Osteoblast (primary cell): ENCODE measurements around the gene SATB1. TPM values are rescaled to one million over a fixed set of nuclear protein-coding genes. Genes with fewer than 3 reads are reported as not detected.

Source experiments
- DNase-seq: peaks from one replicate; pipeline ENCODE4 v3.0.0; 2011; ENCODE audit warnings: low spot score, mixed read lengths; ENCODE audit not compliant: insufficient read length; ENCODE audit errors: missing footprints
- H2AFZ ChIP-seq: 2 replicates; pipeline ENCODE4 v1.6.0; 2011; ENCODE audit warnings: mild to moderate bottlenecking, low read length
- H3K27ac ChIP-seq: 2 replicates; pipeline ENCODE4 v1.5.1; 2011; ENCODE audit warnings: mild to moderate bottlenecking, low read depth, low read length, moderate library complexity
- H3K27me3 ChIP-seq: 2 replicates; pipeline ENCODE4 v1.6.0; 2012; ENCODE audit warnings: mild to moderate bottlenecking, control low read depth, inconsistent platforms, low read length, moderate library complexity; ENCODE audit not compliant: insufficient read depth
- H3K36me3 ChIP-seq: 2 replicates; pipeline ENCODE4 v1.5.1; 2011; ENCODE audit warnings: mild to moderate bottlenecking, low read length, control low read depth, moderate library complexity; ENCODE audit not compliant: insufficient read depth
- H3K4me1 ChIP-seq: 2 replicates; pipeline ENCODE4 v1.5.1; 2011; ENCODE audit warnings: mild to moderate bottlenecking, low read length, control low read depth, moderate library complexity; ENCODE audit not compliant: insufficient read depth
- H3K4me2 ChIP-seq: 2 replicates; pipeline ENCODE4 v1.6.0; 2011; ENCODE audit warnings: mild to moderate bottlenecking, low read length; ENCODE audit not compliant: insufficient read depth
- H3K4me3 ChIP-seq: fragments of 200-600 bp; sonication (generic); 3 replicates; pipeline ENCODE4 v1.5.1; 2012; ENCODE audit warnings: mild to moderate bottlenecking, low read length, inconsistent platforms; ENCODE audit not compliant: insufficient read depth
- H3K79me2 ChIP-seq: 2 replicates; pipeline ENCODE4 v1.6.0; 2012; ENCODE audit warnings: mild to moderate bottlenecking, low read length, control low read depth, inconsistent platforms; ENCODE audit not compliant: insufficient read depth
- H3K9me3 ChIP-seq: 2 replicates; pipeline ENCODE4 v1.5.1; 2011; ENCODE audit warnings: low read depth, low read length, control low read depth
- H4K20me1 ChIP-seq: 2 replicates; pipeline ENCODE4 v1.6.0; 2012; ENCODE audit warnings: mild to moderate bottlenecking, low read length, control low read depth; ENCODE audit not compliant: insufficient read depth
- total RNA-seq: library from RNA; depleted of rRNA; stranded (reverse); fragments of >200 nt; gene quantifications from 2 replicates; pipeline ENCODE4 v1.2.3, GENCODE V29; 2012
- TF ChIP-seq, protein P1 (sequence below): IDR thresholded peaks from 2 replicates; pipeline ENCODE4 v1.5.1; 2011; ENCODE audit warnings: mild to moderate bottlenecking, low read depth, low read length, moderate library complexity; ENCODE audit errors: extremely low read depth

Gene SATB1
- total RNA-seq, 1 donor, result 29.0 TPM

GRCh38 chr3:18431266-18431665, 6.1 kb upstream of the SATB1 start:
- no peak overlapping the region for H3K4me3 ChIP-seq
- TF ChIP-seq, protein P1, sequence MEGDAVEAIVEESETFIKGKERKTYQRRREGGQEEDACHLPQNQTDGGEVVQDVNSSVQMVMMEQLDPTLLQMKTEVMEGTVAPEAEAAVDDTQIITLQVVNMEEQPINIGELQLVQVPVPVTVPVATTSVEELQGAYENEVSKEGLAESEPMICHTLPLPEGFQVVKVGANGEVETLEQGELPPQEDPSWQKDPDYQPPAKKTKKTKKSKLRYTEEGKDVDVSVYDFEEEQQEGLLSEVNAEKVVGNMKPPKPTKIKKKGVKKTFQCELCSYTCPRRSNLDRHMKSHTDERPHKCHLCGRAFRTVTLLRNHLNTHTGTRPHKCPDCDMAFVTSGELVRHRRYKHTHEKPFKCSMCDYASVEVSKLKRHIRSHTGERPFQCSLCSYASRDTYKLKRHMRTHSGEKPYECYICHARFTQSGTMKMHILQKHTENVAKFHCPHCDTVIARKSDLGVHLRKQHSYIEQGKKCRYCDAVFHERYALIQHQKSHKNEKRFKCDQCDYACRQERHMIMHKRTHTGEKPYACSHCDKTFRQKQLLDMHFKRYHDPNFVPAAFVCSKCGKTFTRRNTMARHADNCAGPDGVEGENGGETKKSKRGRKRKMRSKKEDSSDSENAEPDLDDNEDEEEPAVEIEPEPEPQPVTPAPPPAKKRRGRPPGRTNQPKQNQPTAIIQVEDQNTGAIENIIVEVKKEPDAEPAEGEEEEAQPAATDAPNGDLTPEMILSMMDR, result no peak
- no peaks in the 10 kb centered on the region for H3K9me3 ChIP-seq
- no peaks in the 10 kb centered on the region for H3K36me3 ChIP-seq
- no peaks in the 10 kb centered on the region for H4K20me1 ChIP-seq
- no peak overlapping the region for H3K27ac ChIP-seq
- peak overlapping the region; percentile 48 for H2AFZ ChIP-seq
- H3K79me2 ChIP-seq, result no peaks in the 10 kb centered on the region
- no peak overlapping the region for H3K4me2 ChIP-seq
- no peak for DNase-seq
- no peaks in the 10 kb centered on the region for H3K4me1 ChIP-seq
- peaks cover 8% of the 10 kb centered on the region for H3K27me3 ChIP-seq

GRCh38 chr3:18428991-18429745, 4.0 kb upstream of the SATB1 start:
- H3K4me2 ChIP-seq, result no peak overlapping the region
- TF ChIP-seq, protein P1, result no peak
- H2AFZ ChIP-seq, result no peak overlapping the region
- H4K20me1 ChIP-seq, result no peaks in the 10 kb centered on the region
- H3K79me2 ChIP-seq, result no peaks in the 10 kb centered on the region
- H3K27ac ChIP-seq, result no peak overlapping the region
- no peaks in the 10 kb centered on the region for H3K9me3 ChIP-seq
- H3K4me3 ChIP-seq, result no peak overlapping the region
- no peaks in the 10 kb centered on the region for H3K4me1 ChIP-seq
- no peaks in the 10 kb centered on the region for H3K36me3 ChIP-seq
- H3K27me3 ChIP-seq, result peaks cover 10% of the 10 kb centered on the region
- no peak for DNase-seq

- Histone ChIP-seq H3K36me3 (no peaks in the 10 kb centered on the region), H3K27me3 (peaks cover 10% of the 10 kb centered on the region), H4K20me1 (no peaks in the 10 kb centered on the region), H3K79me2 (no peaks in the 10 kb centered on the region), H3K27ac (no peak overlapping the region), H3K4me2 (no peak overlapping the region), H3K9me3 (no peaks in the 10 kb centered on the region), H2AFZ (no peak overlapping the region), H3K4me1 (no peaks in the 10 kb centered on the region), H3K4me3 (no peak overlapping the region)
- no peak for DNase-seq
- TF ChIP-seq, protein P1, result no peak
These were observed 2.9 kb upstream of the SATB1 start for GRCh38 chr3:18428036-18428435.

- Histone ChIP-seq H3K36me3 (no peaks in the 10 kb centered on the region), H4K20me1 (no peaks in the 10 kb centered on the region), H3K27ac (no peak overlapping the region), H2AFZ (no peak overlapping the region), H3K4me3 (no peak overlapping the region), H3K79me2 (no peaks in the 10 kb centered on the region), H3K9me3 (no peaks in the 10 kb centered on the region), H3K4me2 (no peak overlapping the region), H3K4me1 (no peaks in the 10 kb centered on the region), H3K27me3 (peaks cover 10% of the 10 kb centered on the region)
- TF ChIP-seq, protein P1, result no peak
- DNase-seq, result no peak
These were observed 1.6 kb upstream of the SATB1 start for GRCh38 chr3:18426597-18427193.
